Suprapubic skin (tissue), 4 donors: Measurements from ENCODE around the gene ZNF436. TPM values are rescaled to one million over a fixed set of nuclear protein-coding genes. Genes with fewer than 3 reads are reported as not detected.

Source experiments
- DNase-seq, 2 donors: peaks; one replicate each; pipeline ENCODE4 v3.0.0-alpha.2; 2019; ENCODE audit warnings: low spot score in 2 of 2
- H3K27ac ChIP-seq: fragments of 200-600 bp; sonication (generic); one replicate; pipeline ENCODE4 v1.5.1; 2019
- H3K27me3 ChIP-seq: fragments of 200-600 bp; sonication (generic); one replicate; pipeline ENCODE4 v1.5.1; 2019
- H3K36me3 ChIP-seq: fragments of 200-600 bp; sonication (generic); one replicate; pipeline ENCODE4 v1.5.1; 2019
- H3K4me1 ChIP-seq: fragments of 200-600 bp; sonication (generic); one replicate; pipeline ENCODE4 v1.5.1; 2019
- H3K4me3 ChIP-seq: fragments of 200-600 bp; sonication (generic); one replicate; pipeline ENCODE4 v1.5.1; 2019; ENCODE audit warnings: mild to moderate bottlenecking
- H3K9me3 ChIP-seq: fragments of 200-600 bp; sonication (generic); one replicate; pipeline ENCODE4 v1.5.1; 2019
- EP300 ChIP-seq: sonication (generic); formaldehyde crosslinking; IDR thresholded peaks from one replicate; pipeline ENCODE4 v1.6.1; 2017; ENCODE audit warnings: antibody characterized with exemption
- POLR2A ChIP-seq, 2 donors: fragments of 450-650 bp; IDR thresholded peaks; one replicate each; pipeline ENCODE4 v1.6.1; 2017; ENCODE audit warnings: antibody characterized with exemption in 2 of 2, mild to moderate bottlenecking in 2 of 2, moderate library complexity in 2 of 2
- POLR2AphosphoS5 ChIP-seq, 3 donors: sonication (generic); formaldehyde crosslinking; IDR thresholded peaks; one replicate each; pipeline ENCODE4 v1.6.1; 2017; ENCODE audit warnings: antibody characterized with exemption in 3 of 3
- WGBS: methylation state at CpG from one replicate; pipeline ENCODE4 v1.1.5; 2018; 5-methylcytosine and 5-hydroxymethylcytosine counted together
- total RNA-seq, 4 donors: library from RNA; depleted of rRNA; stranded (reverse); fragments of >200 nt; gene quantifications; one replicate each; pipeline ENCODE4 v1.1.0, GENCODE V29; 2016
- TF ChIP-seq, protein P1 (sequence below), 2 donors: fragments of 200-600 bp in 1 of 2; fragments of 450-650 bp in 1 of 2; sonication (generic) in 1 of 2; IDR thresholded peaks; one replicate each; pipeline ENCODE4 v1.5.1; 2016 to 2019; ENCODE audit warnings: antibody characterized with exemption in 2 of 2, mild to moderate bottlenecking in 1 of 2, moderate library complexity in 1 of 2

ZNF436 gene
- total RNA-seq, 4 donors from 2014 or later: 21.1 to 38.2 (median 30.3) TPM

DNA sequence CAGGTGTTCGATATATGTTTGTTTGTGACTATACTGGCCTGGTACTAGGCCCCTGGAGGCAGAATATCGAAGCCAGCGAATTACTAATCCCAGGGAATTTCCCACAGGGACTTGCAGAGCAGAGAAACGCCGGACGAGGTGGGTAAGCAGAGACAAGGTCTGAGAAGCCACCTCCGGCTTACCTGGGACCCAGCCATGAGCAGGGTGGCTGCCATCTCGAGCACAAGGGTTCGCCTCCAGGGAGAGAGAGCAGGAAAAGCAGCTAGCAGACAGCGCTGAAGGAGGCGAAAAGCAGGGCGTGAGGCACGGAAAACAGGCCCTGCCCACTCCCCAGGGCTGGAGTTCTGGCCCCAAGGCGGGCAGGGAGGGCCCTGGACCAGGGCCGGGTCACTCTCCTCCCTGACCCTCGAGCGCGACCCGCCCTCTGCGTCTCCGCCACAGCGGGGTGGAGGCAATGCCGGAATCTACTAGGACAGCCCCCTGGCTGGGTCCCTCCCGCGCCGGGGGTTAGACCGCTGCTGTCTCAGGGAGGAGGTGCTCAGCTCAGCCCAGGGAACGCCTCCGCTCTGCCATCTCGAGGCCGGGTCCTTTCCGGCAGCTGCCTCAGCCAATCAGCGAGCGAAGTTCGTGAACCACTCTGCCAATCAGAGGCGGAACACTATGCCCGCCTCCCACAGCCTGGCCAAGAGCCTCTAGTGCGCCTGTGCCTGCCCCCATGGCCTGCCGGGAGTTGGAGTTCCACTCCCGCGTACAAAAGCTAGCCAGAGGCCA, 1.7 kb downstream of the ZNF436 start:
- Histone ChIP-seq H3K4me3 (peak overlapping the region; percentile 65), H3K36me3 (peaks cover 26% of the 10 kb centered on the region), H3K9me3 (peaks cover 11% of the 10 kb centered on the region), H3K27me3 (no peaks in the 10 kb centered on the region), H3K4me1 (peaks cover 60% of the 10 kb centered on the region), H3K27ac (peak overlapping the region; percentile 98)
- TF ChIP-seq, protein P1, sequence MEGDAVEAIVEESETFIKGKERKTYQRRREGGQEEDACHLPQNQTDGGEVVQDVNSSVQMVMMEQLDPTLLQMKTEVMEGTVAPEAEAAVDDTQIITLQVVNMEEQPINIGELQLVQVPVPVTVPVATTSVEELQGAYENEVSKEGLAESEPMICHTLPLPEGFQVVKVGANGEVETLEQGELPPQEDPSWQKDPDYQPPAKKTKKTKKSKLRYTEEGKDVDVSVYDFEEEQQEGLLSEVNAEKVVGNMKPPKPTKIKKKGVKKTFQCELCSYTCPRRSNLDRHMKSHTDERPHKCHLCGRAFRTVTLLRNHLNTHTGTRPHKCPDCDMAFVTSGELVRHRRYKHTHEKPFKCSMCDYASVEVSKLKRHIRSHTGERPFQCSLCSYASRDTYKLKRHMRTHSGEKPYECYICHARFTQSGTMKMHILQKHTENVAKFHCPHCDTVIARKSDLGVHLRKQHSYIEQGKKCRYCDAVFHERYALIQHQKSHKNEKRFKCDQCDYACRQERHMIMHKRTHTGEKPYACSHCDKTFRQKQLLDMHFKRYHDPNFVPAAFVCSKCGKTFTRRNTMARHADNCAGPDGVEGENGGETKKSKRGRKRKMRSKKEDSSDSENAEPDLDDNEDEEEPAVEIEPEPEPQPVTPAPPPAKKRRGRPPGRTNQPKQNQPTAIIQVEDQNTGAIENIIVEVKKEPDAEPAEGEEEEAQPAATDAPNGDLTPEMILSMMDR (IDR thresholded peaks at IDR 0.05): no peak
- TF ChIP-seq EP300 (no peak), POLR2AphosphoS5 (IDR thresholded peaks at IDR 0.05) (peak; percentile 36 to 91 (median 79)), POLR2A (IDR thresholded peaks at IDR 0.05) (peak in 1 of 2 donors; percentile 49)
- 2% methylated on average over 26 of the region's 41 CpGs for WGBS
- peak; percentile 99 to 100 for DNase-seq

DNA sequence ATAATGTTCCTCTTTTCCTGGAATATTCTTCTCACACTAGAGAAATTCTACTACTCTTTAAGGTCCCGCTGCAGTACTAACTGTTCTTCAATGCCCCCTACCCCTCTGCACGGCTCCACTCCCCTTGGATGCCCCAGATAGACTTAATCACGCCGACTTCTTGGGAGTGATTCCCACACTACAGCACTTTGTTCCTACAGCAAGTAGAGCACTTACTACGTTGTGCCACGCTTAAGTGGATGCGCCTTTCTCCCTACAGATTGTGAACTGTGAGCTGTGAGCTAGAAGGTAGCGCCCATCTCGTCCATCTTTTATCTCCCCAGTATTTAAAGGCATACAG, 2.2 kb downstream of the ZNF436 start:
- TF ChIP-seq, protein P1 (IDR thresholded peaks at IDR 0.05): no peak
- TF ChIP-seq POLR2A (IDR thresholded peaks at IDR 0.05) (no peak), POLR2AphosphoS5 (IDR thresholded peaks at IDR 0.05) (no peak), EP300 (no peak)
- 36% methylated on average over 9 of the region's 9 CpGs for whole genome bisulfite sequencing
- DNase-seq: peak in 1 of 2 donors; percentile 64
- no peaks in the 10 kb centered on the region for H3K27me3 ChIP-seq
- peak overlapping the region; percentile 98 for H3K27ac ChIP-seq
- peaks cover 31% of the 10 kb centered on the region for H3K36me3 ChIP-seq
- peaks cover 17% of the 10 kb centered on the region for H3K9me3 ChIP-seq
- peak overlapping the region; percentile 65 for H3K4me3 ChIP-seq
- H3K4me1 ChIP-seq: peaks cover 57% of the 10 kb centered on the region

DNA sequence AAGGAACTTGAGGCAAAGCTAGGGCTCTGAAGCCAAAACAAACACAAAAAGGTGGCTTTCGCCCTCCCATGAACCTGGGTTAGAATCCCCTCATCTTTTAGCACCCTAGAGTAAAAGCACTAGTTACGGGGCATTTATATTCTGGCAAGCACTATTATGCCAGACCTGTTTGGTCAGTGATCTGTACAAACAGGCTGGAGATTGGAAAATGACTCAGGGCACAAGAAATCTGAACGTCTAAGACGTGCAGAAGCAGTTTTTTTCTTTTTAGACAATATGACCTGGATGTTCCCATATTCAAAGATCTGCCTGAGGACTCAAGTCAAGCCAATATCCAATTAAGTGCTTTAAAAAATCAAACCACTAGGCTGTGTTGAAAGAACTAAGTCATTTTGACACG, 3.0 kb downstream of the ZNF436 start:
- peak overlapping the region; percentile 98 for H3K27ac ChIP-seq
- H3K9me3 ChIP-seq: peaks cover 25% of the 10 kb centered on the region
- peaks cover 49% of the 10 kb centered on the region for H3K4me1 ChIP-seq
- no peak for TF ChIP-seq POLR2AphosphoS5 (IDR thresholded peaks at IDR 0.05)
- TF ChIP-seq, protein P1 (IDR thresholded peaks at IDR 0.05): no peak
- no peak for TF ChIP-seq POLR2A (IDR thresholded peaks at IDR 0.05)
- TF ChIP-seq EP300: no peak
- peaks cover 40% of the 10 kb centered on the region for H3K36me3 ChIP-seq
- H3K27me3 ChIP-seq: no peaks in the 10 kb centered on the region
- H3K4me3 ChIP-seq: peak overlapping the region; percentile 65
- 53% methylated on average over 5 of the region's 5 CpGs for WGBS
- no peak for DNase-seq

DNA sequence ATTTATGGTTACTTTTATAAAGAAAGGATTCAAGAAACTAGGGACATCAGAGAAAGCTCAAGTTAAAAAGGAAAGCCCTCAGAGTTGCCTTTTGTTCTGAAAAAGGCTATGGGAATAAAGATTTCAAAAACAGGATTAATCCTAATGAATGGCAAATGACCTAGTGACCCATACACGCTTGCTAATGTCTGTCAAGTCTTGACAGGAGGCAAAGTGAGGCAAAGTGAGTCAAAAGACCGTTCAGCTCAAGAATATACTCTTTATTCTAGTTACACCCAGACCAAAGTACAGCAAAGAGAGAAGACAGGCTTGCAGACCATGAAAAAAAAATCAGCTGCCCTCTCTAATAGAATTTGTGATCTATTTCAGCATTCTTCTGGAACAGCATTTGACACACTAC, 3.5 kb downstream of the ZNF436 start:
- peaks cover 44% of the 10 kb centered on the region for H3K36me3 ChIP-seq
- WGBS: 65% methylated on average over 2 of the region's 2 CpGs
- H3K9me3 ChIP-seq: peaks cover 29% of the 10 kb centered on the region
- peaks cover 44% of the 10 kb centered on the region for H3K4me1 ChIP-seq
- no peaks in the 10 kb centered on the region for H3K27me3 ChIP-seq
- H3K27ac ChIP-seq: peak overlapping the region; percentile 98
- peak overlapping the region; percentile 65 for H3K4me3 ChIP-seq
- no peak for DNase-seq
- TF ChIP-seq, protein P1 (IDR thresholded peaks at IDR 0.05): no peak
- TF ChIP-seq POLR2A (IDR thresholded peaks at IDR 0.05) (no peak), POLR2AphosphoS5 (IDR thresholded peaks at IDR 0.05) (no peak), EP300 (no peak)

DNA sequence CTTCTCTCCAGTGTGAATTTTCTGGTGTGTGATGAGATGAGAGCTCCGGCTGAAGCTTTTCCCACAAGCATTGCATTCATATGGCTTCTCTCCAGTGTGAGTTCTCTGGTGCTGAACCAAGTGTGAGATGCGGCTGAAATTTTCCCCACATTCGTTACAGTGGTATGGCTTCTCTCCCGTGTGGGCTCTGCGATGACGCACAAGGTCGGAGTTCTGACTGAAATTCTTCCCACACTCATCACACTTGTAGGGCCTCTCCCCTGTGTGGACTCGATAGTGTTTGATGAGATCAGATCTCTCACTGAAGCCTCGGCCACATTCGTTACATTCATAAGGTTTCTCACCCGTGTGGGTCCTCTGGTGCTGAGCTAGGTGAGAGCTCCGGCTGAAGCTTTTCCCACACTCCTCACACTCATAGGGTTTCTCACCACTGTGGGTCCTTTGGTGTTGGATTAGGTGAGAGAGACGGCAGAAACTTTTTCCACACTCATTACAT, 7.4 kb downstream of the ZNF436 start:
- WGBS: over 99% methylated on average over 13 of the region's 13 CpGs
- H3K27me3 ChIP-seq: no peaks in the 10 kb centered on the region
- peaks cover 36% of the 10 kb centered on the region for H3K4me1 ChIP-seq
- no peak overlapping the region for H3K27ac ChIP-seq
- DNase-seq: no peak
- TF ChIP-seq, protein P1 (IDR thresholded peaks at IDR 0.05): no peak
- no peak for TF ChIP-seq EP300
- no peak for TF ChIP-seq POLR2AphosphoS5 (IDR thresholded peaks at IDR 0.05)
- TF ChIP-seq POLR2A (IDR thresholded peaks at IDR 0.05): no peak
- peaks cover 34% of the 10 kb centered on the region for H3K9me3 ChIP-seq
- H3K36me3 ChIP-seq: peaks cover 62% of the 10 kb centered on the region
- H3K4me3 ChIP-seq: no peak overlapping the region
